ENCODE results near the gene FGF14.
"Not testable (repeated sequence)": the region's sequence is repeated elsewhere in the genome, so short reads cannot be mapped to it uniquely, and the experiment has no call there.

The FGF14 gene

GRCh38 chr13:101881593-101881992, 520.3 kb downstream of the FGF14 start:
- DNase-seq (ENCODE audit: low read depth in 2 of 3, low spot score in 2 of 3) = no peak

- no peak for DNase-seq (ENCODE audit: low read depth in 2 of 3, low spot score in 2 of 3)
These were observed 521.3 kb downstream of the FGF14 start for GRCh38 chr13:101880581-101880980.

DNA sequence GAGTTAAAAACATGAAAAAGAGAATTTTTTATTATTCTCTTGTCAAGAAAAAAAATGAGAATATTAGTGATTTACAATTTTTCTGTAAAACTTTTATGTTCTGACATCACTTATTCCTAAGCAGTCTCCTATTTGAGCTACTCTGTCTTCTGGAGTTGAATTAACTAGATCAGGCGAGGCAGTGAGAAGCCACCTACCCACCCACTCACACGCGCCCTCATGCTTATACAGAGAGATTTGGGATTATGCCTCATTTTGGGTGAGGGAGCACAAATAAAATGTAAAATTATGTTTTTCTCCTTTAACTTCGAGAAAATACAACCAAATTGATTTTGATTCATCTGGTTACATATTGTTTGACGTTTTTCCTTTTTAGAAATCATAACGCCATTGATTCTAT, 524.9 kb downstream of the FGF14 start:
- DNase-seq (ENCODE audit: low read depth in 2 of 3, low spot score in 2 of 3) = no peak

- no peak for DNase-seq (ENCODE audit: low read depth in 2 of 3, low spot score in 2 of 3)
These were observed 526.0 kb downstream of the FGF14 start for GRCh38 chr13:101875717-101876393.

- no peak for DNase-seq (ENCODE audit: low read depth in 2 of 3, low spot score in 2 of 3)
These were observed 526.8 kb downstream of the FGF14 start for GRCh38 chr13:101875091-101875490.

DNA sequence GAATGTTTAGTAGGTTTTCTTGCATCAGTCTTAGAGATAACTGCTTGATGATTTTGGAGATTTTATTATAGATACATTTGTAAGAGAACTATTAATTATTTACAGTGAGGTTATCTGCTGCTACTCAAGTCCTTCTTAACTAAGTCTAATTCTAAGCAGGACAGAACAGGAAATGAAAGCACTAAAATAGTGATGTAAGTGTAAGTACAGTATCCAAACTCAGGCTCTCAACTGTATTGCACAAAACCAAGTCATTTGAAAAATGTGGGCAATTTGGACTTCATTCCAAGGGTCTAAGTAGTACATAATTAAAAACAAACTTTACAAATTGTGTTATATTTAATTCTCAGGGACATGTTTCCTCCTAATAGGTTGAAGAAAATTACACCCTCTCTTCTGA, 532.3 kb downstream of the FGF14 start:
- DNase-seq (ENCODE audit: low read depth in 2 of 3, low spot score in 2 of 3) = no peak

- DNase-seq (ENCODE audit: low read depth in 2 of 3, low spot score in 2 of 3) = no peak
These were observed 533.0 kb downstream of the FGF14 start for GRCh38 chr13:101868585-101869469.

DNA sequence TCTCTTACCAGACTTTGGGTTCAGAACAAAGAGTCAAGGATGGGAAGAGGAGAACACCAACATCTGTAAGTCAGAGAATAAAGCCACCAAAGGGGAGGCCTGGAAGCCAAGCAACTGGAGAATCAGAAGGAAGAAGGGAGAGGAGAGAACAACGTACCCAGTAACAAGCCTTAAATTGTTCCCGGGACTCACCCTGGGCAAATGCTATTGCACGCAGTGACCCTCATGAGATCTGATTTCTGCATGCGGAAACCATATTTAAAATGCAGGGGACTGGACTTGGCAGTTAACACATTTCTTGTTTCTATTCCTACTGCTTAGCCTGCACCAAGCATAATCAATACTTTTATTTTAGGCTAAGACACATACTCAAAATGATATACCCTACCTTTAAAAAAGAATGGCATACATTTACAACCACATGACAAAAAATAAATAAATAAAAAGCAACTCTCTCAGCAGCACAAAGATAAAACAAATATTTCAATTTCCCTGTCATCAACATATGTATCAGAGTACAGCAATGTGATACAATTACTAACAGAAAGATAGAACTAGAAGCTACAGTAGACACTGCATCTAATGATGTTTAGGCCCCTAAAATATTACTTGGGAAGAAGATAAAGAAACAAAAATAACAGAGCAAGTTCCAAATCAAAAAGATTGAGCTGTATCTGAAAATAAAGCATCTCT, 534.8 kb downstream of the FGF14 start:
- no peak for DNase-seq (ENCODE audit: low read depth in 2 of 3, low spot score in 2 of 3)

DNA sequence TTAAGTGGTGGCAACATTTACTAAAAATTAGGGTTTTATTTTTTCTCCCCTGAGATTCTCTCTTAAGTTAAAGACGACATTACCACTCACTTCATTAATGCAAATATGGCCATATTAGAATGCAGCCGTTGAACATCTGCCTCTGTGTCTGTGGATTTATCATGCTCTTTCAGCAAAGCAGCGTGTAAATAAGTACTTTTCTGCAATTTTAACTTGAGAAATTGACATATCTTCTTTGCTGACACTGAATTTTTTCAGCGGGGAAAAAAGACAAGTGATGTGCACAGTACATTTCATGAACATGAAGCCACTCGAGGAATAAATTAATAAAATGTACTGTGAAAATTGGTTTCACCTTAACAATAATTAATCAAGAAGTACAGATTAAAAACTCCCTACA, 543.0 kb downstream of the FGF14 start:
- no peak for DNase-seq (ENCODE audit: low read depth in 2 of 3, low spot score in 2 of 3)

- no peak for DNase-seq (ENCODE audit: low read depth in 2 of 3, low spot score in 2 of 3)
These were observed 555.1 kb downstream of the FGF14 start for GRCh38 chr13:101846701-101847100.

- no peak for DNase-seq (ENCODE audit: low read depth in 2 of 3, low spot score in 2 of 3)
These were observed 555.6 kb downstream of the FGF14 start for GRCh38 chr13:101846249-101846648.

GRCh38 chr13:101845245-101846020, 556.4 kb downstream of the FGF14 start:
- DNase-seq (ENCODE audit: low read depth in 2 of 3, low spot score in 2 of 3) = no peak

GRCh38 chr13:101841698-101842097, 560.1 kb downstream of the FGF14 start:
- DNase-seq (ENCODE audit: low read depth in 2 of 3, low spot score in 2 of 3) = no peak

- no peak for DNase-seq (ENCODE audit: low read depth in 2 of 3, low spot score in 2 of 3)
These were observed 563.5 kb downstream of the FGF14 start for GRCh38 chr13:101838323-101838722.

- DNase-seq (ENCODE audit: low read depth in 2 of 3, low spot score in 2 of 3) = not testable (repeated sequence)
These were observed 564.1 kb downstream of the FGF14 start for GRCh38 chr13:101837778-101838177.

GRCh38 chr13:101837288-101837687, 564.6 kb downstream of the FGF14 start:
- no peak for DNase-seq (ENCODE audit: low read depth in 2 of 3, low spot score in 2 of 3)

GRCh38 chr13:101835920-101836319, 565.9 kb downstream of the FGF14 start:
- DNase-seq (ENCODE audit: low read depth in 2 of 3, low spot score in 2 of 3) = no peak

DNA sequence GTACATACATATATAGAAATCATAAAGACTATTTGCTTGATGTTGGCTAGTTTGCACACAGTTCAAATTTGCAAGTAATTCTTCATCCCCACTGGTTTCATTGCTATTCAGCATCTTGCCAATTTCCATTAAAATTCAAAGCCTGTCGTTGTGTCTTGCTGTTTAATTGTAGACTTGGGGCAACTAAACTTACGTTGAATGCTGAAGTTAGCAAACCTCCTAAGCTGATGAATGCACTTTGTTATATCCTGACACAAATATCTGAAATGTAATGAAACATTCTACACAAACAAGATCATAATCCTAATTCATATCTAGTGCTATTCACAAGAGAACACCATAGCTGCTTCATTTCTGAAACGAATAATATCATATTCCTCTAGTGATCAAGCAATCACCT, 568.2 kb downstream of the FGF14 start:
- no peak for DNase-seq (ENCODE audit: low read depth in 2 of 3, low spot score in 2 of 3)

DNA sequence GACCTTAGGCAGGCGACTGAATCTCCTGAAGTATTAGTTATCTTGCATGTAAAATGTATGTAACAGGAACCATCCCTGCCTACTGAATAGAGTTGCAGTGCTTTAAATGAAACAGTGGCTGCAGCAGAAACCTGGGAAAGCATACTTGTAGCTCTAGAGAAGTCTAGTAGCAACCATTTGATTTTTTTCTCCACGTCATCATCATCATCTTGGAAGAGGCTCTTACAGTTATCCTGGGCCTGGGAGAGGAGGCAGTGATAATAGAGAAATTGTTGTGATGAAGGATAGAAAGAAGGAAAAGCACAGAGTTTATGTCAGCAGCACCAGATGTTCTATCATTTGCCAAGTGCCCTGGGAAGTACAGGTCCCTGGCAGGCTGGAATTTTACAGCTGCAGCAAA, 571.8 kb downstream of the FGF14 start:
- DNase-seq (ENCODE audit: low read depth in 2 of 3, low spot score in 2 of 3) = no peak

DNA sequence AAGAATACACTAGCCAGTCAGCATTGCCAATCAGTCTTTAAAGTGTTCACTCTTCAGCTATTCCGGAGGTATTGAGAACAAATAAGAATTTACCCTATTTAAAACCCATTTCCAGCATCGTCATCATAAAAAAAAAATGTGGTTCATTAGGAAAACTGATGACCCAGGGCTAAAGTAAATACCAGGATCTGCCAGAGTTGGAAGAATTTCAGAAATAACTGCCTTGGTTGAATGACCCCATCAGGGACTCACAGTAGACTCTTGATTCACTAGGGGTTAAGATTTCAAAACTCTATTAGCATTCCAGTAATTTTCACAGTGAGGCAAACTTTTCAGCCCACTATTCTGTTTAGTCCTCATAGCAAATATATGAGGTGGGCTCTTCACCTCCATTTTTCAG, 572.4 kb downstream of the FGF14 start:
- no peak for DNase-seq (ENCODE audit: low read depth in 2 of 3, low spot score in 2 of 3)

- DNase-seq (ENCODE audit: low read depth in 2 of 3, low spot score in 2 of 3) = no peak
These were observed 573.7 kb downstream of the FGF14 start for GRCh38 chr13:101828119-101828518.
